ENCODE measurements around the gene DBF4B.

DNA sequence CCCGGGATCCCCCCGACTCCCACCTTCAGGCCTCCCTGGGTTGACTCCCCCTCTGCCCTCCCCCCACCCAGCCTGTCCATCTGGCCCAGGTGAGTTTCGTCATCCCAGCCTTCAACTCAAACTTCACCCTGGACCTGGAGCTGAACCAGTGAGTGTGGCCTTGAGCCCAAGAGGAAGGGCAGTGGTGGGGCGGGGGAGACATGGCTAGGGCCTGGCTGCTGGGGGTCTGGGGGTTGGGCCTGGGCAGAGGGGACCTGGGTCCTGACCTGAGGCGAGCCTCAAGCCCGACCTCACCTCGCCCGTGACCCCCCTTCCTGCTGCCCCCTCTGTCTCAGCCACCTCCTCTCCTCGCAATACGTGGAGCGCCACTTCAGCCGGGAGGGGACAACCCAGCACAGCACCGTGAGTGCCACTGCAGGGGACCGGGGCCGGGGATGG lies 61.2 kb downstream of the DBF4B start:
- TF ChIP-seq GATA3 (IDR thresholded peaks at IDR 0.05; ENCODE audit: low read depth, low read length) = no peak
- no peak for TF ChIP-seq GATA2 (IDR thresholded peaks at IDR 0.05; ENCODE audit: low read depth, low read length)

Measured in SH-SY5Y (cell line).